SK-N-DZ (cell line): ENCODE results near the gene DNAJC22.

Source experiments
- DNase-seq: peaks from one replicate; pipeline ENCODE4 v3.0.0-alpha.2; 2015; ENCODE audit warnings: low spot score

DNAJC22 gene

DNA sequence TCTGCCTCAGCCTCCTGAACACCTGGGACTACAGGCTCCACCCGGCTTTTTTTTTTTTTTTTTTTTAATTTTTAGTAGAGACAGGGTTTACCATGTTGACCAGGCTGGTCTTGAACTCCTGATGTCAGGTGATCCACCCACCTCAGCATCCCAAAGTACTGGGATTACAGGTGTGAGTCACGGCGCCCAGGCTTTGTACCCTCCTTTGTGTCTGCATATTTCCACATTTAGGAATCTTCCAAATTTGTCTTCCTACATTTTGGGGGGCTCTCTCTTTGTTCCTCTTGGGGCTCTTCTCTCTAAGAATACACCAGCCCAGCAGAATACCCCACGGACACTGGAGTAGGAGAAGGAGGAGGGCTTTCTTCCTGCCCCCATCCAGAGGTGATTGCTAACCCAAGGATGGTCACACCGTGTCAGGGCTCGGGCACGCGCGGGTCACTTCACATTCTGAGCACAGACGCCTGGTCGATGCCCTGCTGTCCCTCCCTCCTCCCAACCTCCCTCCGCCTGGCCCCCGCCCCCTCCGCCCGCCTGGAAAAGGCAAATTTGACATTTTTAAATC lies 2.1 kb upstream of the DNAJC22 start:
- no peak for DNase-seq

DNA sequence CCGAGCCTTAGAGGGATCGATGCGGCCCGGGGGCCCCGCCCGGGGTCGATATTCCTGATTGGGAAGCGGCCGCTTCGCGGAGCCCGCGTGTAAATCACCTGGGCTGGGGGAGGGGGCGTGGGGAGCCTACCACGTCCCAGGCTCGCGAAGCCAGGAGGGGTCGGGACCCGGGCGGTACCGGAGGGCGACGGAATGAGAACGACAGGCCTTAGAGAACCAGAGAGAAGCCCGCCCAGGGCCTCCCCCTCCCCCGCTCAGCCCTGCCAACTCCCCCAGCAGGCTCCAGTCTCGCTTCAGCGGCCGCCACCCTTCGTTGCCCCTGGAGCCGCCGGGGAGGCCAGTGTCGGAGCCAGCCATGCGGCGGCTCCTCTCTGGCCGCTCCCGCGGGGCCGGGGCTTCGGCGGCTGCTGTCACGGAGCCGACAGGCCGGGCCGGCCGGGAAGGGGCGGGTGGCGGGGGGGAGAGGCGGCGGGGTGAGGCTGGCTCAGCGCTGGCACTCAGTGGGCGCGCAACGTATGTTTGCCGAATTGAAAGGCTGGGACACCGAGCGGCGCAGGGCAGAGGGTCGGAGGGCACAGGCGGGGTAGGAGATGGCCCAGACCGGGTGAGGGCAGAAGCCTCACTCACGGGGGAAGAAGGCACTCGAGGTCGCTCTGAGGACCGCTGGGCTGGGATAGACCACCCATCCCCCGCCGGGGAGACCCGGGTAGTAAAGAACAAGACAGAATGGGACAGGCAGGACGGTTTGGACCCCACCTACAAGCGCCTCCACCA lies 1.4 kb upstream of the DNAJC22 start:
- DNase-seq, result no peak

DNA sequence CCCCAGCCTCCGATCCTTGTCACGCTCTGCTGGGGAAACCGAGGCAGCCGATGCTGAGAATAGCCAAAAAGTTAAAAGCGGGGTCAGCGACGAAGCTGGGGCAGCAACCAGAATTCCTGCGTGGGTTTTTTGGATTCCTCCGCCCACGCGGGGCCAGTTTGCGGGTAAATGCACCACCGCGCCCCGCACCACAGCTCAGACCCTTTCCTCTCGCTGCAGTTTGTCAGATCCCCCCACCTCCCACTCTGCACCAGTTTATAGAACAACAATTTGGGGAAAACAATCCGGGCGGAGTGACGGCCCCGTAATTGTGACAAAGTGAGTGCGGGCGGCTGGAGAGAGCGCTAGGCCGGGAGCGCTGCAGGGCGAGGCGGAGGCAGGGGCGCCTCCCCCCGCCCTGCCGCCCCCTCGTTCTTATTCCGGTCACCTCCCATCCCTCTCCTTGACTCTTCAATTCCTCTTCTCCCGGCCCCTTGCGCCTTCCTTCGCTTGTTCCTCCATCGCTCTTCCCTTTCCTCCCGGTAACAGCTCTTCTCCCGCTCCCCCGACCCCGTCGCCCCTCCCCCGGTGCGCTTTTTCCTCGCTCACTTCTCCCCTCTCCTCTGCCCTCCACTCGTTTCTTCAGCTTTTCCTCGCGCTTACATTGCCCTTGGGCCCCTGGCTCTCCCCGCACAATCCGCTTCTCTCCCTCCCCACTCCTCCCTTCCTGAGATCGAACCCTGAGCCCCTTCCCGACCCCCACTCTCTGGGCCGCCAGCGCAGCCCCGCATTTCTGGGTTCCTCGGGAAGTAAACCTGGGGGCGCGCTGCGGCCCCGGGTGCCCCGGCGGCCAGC lies 646 bp upstream of the DNAJC22 start:
- no peak for DNase-seq

DNA sequence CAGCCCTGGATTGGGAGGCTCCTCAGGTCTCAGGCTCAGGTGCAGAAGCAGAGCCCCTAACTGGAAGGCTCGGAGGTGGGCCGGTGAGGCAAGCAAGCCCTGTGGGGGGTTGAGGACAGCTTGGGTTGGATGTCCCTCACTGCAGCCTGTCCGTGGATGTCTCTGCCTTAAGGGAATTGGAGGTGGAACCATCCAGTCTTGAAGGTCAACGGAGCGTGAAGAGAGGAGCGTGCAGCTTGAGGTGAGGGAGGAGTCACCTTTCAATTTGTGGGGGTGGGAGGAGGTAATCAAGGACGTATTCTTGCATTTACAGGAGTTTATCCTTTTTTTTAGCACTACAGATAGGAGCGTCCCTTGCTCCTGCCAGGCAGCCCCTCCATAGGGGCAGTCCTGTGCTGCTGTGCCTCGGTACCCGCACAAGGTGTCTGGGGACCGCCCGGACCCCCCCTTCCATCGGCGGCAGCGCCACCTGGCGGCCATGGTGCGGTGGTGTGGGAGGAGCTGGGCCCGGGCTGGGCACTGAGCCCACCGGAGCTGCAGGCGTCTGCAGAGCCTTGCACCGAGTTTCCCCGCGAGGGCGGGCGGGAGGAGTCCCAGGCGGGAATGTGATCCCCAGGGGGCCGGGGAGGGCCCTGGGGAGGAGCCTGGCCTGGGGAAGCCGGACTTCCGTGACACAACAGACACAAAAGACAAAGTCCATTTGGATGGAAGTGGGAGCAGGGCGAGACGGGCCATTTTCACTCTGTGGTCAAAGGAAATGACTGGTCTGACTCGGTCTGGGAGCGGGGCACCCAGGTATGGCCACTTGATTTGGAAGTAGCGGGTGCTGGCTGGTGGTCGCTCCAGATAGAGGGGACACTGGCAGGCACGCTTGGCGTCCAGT lies 864 bp downstream of the DNAJC22 start:
- DNase-seq, result peak; percentile 82

DNA sequence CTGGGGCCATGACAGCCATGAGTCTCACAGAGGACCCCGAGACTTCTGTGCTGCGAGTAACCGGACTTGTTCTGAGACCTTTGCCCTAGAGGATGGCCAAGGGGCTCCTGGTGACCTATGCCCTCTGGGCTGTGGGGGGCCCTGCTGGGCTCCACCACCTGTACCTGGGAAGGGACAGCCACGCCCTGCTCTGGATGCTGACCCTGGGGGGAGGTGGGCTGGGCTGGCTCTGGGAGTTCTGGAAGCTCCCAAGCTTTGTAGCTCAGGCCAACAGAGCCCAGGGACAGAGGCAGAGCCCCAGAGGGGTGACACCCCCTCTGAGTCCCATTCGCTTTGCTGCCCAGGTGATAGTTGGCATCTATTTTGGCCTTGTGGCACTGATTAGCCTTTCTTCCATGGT lies 2.1 kb downstream of the DNAJC22 start:
- no peak for DNase-seq

DNA sequence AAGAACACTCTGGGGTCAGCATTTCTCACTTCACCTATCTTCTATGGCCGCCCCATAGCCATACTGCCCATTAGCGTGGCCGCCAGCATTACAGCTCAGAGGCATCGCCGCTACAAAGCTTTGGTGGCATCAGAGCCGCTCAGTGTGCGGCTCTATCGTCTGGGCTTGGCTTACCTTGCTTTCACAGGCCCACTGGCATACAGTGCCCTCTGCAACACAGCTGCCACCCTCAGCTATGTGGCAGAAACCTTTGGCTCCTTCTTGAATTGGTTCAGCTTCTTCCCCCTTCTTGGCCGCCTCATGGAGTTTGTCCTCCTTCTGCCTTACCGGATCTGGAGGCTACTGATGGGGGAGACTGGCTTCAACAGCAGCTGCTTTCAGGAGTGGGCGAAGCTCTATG lies 2.6 kb downstream of the DNAJC22 start:
- DNase-seq, result no peak

DNA sequence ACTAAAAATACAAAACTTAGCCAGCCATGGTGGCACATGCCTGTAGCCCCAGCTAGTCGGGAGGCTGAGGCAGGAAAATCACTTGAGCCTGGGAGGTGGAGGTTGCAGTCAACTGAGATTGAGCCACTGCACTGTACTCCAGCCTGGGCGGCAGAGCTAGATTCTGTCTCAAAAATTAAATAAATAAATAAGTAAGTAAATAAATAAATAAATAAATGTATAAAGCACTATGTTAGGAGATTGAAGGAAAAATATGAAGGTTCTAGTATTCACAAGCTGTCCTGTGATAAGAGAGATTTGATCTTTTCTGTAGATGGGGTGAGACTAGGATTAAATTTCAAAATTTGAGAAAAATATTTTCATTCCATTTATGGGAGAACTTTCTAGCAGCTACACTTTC lies 5.7 kb downstream of the DNAJC22 start:
- no peak for DNase-seq

DNA sequence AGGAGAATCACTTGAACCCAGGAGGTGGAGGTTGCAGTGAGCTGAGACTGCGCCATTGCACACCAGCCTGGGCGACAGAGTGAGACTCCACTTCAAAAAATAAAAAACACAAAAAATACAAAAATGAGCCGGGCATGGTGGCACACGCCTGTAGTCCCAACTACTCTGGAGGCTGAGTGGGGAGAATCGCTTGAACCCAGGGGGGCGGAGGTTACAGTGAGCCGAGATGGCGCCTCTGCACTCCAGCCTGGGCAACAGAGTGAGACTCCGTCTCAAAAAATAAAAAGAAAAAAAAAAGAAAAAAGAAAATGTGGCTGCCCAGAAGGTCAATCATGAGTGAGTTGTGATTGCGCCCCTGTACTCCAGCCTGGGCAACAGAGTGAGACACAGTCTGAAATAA lies 9.2 kb downstream of the DNAJC22 start:
- no peak for DNase-seq

DNA sequence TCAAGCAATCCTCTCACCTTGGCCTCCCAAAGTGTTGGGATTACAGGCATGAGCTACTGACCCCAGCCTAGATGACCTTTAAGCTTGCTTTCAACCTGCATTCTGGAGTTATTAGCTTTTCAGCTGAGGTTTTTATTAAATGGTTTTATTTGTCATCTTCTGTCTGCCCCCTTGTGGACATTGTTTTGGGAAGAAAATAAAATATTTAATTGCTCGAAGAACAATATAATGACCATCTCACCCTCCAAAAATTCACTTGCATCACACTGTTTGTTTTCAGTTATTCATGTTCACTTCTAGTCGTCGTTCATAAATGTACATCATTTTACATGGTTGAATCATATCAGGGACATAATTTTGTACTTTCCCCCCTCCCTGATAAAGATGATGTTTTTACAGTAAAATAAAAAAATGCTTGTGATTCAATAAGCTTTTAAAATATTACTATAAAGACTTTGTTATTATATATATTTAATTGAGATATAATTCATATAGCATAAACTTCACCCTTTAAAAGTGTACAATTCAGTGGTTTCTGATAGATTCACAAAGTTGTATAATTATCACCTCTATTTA lies 10.5 kb downstream of the DNAJC22 start:
- no peak for DNase-seq

DNA sequence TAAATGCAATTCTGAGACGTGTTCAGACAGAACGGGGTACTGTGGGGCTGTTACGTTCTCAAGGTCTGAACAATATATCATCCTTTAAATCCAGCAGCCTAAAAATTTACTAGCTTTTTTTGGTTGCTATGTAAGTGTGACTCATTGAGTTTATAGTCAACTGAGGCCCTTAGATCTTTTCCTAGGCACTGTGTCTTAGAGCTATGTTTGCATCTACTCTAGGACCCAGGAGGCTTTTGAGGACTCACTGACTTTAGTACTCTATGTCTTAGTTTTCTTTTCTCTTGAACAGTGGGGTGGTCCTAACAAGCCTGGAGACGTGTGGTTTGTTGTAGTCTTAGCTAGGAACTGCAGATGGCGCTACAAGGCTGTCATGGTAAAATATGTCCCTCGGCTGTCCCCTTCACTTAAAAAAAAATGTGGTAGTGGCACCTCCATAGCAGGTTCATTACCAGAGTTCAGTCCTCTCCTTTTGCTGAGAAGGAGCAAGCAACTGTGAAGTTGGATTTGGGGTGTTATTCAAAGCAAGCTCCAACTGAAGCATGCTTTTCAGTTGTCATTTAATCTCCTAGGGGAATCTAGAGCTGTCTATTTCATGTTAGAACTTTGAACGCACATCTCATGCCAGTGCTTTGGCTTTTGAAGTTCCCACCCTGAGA lies 11.9 kb downstream of the DNAJC22 start:
- peak; percentile 79 for DNase-seq

DNA sequence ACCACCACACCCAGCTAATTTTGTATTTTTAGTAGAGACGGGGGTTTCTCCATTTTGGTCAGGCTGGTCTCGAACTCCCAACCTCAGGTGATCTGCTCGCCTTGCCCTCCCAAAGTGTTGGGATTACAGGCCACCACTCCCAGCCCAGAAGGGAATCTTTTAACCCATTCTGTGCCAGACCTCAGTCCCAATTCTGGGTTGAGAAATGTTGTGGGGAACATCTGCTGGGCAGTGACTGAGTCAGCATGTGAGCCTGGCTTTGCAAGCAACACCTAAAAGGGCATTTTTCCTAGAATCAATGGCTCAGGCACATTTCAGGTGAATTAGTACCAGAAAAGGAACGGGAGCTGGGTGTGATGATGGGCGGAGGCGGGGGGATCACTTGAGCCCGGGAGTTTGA lies 13.0 kb downstream of the DNAJC22 start:
- DNase-seq, result no peak

DNA sequence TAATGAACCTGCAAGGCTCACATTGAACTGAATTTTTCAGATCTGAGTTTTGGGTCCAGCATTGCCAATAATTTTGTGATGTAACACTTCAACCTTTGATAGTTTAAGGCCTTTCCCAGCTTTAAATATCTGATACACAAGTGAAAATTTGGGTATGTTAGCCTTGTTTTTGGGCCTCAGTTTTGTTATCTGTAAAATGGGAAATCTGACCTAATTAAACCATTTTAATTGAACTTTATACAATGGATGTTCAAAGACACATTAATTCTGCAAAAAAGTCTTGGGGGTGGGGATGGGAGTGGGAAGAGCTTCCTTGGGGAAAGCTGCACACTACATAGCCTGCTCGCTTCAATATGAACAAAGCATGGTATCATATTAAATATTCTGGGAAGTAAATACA lies 15.4 kb downstream of the DNAJC22 start:
- DNase-seq, result no peak

DNA sequence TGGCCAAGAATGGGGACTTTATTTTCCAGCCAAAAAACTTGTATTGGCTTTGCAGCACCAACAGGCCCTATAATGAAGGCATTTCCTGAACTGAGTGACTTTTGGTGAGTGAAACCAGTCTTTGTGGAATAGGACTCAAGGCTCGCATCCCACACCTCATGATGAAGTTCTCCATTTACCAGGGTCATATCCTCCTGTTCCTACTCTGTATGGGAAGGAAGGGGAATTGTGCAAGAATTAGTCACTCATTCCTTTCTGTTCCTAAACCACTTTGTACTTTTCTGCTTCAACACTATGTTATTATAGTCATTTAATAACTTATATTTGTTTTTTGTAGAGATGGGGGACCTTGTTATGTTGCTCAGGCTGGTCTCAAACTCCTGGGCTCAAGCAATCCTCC lies 18.3 kb downstream of the DNAJC22 start:
- DNase-seq, result no peak

DNA sequence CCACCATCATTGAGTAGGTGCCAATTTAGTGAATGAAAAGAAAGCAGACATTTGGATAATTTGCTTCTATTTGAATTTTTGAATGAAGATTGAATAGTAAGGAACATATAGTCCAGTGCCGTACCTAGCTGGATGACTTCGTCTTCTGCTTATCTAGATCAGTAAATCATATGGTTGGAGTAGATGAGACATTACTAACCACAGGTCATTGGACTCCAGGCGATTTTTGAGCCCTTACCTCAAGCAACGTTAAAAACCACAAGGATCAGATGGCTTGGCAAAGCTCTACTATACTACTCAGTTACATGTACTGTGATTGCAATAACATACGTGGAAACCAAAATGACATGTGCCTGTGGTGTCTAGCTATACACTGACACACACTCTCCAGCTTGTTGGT lies 18.9 kb downstream of the DNAJC22 start:
- DNase-seq, result no peak

DNA sequence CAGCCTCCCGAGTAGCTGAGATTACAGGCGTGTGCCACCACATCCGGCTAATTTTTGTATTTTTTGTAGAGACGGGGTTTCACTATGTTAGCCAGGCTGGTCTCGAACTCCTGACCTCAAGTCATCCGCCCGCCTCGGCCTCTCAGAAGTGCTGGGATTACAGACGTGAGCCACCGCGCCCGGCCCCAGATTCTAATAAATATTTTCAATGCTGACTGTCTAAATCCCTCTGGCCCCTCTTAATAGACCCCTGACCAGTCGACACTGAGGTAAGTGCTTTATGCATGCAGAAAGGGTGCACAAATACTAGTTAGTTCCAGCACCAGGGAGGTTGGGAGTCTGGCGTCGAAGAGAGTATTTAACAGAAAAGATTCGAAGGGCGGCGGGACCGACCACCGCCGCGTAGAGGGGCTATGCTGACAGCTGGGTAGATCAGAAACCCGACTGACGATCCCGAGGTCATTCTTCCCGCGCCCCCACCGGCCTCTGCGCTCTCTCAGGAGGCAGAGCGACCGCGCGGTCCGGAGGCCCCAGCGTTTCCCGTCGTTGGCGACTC lies 19.5 kb downstream of the DNAJC22 start:
- DNase-seq, result no peak

DNA sequence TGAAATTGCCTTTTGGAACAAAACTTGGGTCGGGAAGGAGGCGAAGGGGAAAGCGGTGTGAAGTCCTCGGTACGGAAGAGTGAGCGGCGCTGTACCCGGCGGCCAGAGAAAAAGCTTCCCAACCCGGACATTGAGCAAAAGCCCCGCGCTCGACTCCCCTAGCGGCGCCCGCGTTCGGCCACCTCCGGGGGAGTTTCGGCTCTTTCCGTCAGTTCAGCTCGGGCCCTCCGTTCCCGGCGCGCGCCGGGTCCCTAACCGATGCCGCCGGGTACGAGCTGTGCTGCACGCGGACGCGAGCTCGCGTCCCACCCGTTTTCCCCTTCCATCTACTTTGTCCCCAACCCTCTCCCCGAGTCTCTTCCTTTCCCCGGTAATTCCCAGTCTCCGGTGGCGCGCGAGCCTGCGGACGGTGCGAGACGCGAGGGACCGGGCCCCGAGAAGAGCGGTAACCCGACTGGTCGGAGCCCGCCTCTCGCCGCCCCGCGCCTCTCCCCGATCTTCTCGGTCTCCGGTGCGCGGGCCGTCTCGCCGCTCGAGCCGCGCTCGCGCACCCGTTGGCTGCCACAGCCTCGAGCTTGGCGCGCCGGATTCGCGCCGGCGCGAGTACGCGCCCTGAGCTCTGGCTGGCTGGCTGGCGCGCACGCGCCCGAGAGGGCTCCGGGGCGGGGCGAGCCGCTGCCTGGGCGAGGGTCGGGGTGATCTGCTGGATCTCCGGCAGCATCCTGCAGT lies 20.1 kb downstream of the DNAJC22 start:
- DNase-seq, result peak; percentile 96

DNA sequence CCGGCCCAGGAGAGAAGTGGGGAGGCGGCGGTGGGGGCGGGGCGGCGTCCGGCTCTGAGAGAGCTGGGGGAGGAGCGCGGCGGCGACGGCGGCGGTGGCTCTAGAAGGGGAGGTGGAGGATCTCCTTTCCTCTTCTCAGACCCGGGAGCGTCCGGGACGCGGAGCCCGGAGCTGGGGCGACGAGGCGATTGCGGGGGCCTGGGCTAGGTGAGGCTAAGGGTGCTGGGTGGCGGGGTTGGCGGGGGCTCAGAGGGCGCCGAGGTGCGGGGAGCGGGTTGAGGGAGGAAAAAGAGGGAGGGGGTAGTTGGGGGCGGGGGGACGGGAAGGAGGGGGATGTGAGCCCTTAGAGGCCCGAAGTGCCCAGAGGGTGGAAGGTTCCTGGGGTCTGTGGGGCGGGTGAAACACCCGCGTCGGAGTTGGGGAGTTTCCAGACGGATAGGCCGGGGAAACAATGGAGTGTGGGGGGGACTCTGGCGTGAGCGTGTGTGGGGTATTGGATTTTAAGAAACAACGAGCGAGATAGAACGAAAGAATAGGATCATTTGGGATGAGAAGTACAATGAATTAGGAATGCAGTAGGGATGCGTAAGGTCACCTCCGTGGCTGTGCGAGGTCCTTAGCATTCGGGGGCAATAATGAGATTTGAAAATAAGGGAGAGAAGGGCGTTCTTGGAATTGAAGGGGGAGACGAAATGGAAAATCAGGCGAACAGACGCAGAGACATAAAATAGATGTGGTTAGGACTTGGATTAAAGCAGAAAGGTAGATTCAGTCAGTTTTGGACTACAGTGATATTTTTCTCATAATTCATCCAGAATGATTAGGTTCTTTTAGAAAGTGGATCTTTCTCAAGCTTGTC lies 20.9 kb downstream of the DNAJC22 start, which contains the start of gene SPATS2:
Gene SPATS2 (plus strand): TSS at position 82 of the 859 bp plus-strand sequence. CDS start 93,551 bp downstream, outside the sequence.
- no peak for DNase-seq

DNA sequence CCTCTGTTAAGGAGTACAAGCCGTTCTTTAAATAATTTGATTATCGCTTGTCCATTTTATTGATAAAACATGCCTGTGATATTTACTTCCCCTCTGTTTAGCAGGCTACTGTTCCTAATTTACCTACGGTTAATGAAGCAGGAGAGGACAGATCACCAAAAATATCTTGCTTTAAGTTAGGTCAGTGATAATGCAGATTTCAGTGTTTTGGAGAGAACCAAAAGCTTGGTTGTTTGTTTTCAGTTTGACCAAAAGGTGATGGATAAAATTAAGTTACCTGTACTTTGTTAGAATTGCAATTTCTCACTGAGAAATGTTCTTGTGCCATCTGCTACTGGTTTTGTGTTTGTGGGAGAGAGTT lies 21.5 kb downstream of the DNAJC22 start:
- DNase-seq, result no peak
